Measurements from ENCODE around the gene FXYD6. TPM values are rescaled to one million over a fixed set of nuclear protein-coding genes. Genes with fewer than 3 reads are reported as not detected.

FXYD6 gene
- total RNA-seq, 4 donors from 2014 or later, result 7.0 to 27.0 (median 20.1) TPM

GRCh38 chr11:117882311-117882905, 6.0 kb upstream of the FXYD6 start:
- 18 to 24% methylated on average over 11 of the region's 11 CpGs for WGBS, 2 donors
- no peak overlapping the region for H3K4me3 ChIP-seq (ENCODE audit: low read depth, poor library complexity, severe bottlenecking)
- peak in 1 of 2 donors; percentile 72 for DNase-seq (ENCODE audit: low spot score in 2 of 2)
- no peak for TF ChIP-seq POLR2A (IDR thresholded peaks at IDR 0.05)
- no peak for TF ChIP-seq CTCF (IDR thresholded peaks at IDR 0.05)
- intact Hi-C loops (cut with DNase I; ENCODE audit: low total_unique reads), result no loop called here

DNA sequence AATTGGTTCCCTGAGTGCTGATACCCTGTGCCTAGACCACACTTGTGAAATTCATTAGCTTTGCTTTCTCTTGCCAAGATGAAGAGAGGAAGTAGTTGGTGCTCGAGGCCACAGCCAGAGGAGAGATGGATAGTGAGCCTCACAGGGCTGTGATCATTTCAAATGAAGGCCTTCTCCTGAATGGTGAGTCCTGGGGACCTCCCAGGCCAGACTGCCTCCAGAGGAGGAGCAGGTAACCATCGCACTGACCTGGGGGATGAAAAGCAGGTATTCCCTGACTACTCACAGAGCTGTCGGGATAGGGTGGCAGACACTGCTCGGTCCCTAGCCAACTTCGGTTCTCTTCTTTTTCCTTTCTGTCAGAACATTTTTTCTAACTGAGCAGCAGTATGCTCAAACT, 4.8 kb upstream of the FXYD6 start:
- intact Hi-C loops (cut with DNase I; ENCODE audit: low total_unique reads), result no loop called here
- no peak for TF ChIP-seq CTCF (IDR thresholded peaks at IDR 0.05)
- no peak for TF ChIP-seq POLR2A (IDR thresholded peaks at IDR 0.05)
- 82 to 90% methylated on average over 5 of the region's 5 CpGs for WGBS, 2 donors
- H3K4me3 ChIP-seq (ENCODE audit: low read depth, poor library complexity, severe bottlenecking), result no peak overlapping the region
- peak in 1 of 2 donors; percentile 18 for DNase-seq (ENCODE audit: low spot score in 2 of 2)

GRCh38 chr11:117879516-117880480, 3.3 kb upstream of the FXYD6 start:
- intact Hi-C loops (cut with DNase I; ENCODE audit: low total_unique reads), result no loop called here
- no peak overlapping the region for H3K4me3 ChIP-seq (ENCODE audit: low read depth, poor library complexity, severe bottlenecking)
- DNase-seq (ENCODE audit: low spot score in 2 of 2), result peak in 1 of 2 donors; percentile 81
- 81 to 86% methylated on average over 11 of the region's 11 CpGs for WGBS, 2 donors
- TF ChIP-seq CTCF (IDR thresholded peaks at IDR 0.05) (no peak), POLR2A (IDR thresholded peaks at IDR 0.05) (no peak)

DNA sequence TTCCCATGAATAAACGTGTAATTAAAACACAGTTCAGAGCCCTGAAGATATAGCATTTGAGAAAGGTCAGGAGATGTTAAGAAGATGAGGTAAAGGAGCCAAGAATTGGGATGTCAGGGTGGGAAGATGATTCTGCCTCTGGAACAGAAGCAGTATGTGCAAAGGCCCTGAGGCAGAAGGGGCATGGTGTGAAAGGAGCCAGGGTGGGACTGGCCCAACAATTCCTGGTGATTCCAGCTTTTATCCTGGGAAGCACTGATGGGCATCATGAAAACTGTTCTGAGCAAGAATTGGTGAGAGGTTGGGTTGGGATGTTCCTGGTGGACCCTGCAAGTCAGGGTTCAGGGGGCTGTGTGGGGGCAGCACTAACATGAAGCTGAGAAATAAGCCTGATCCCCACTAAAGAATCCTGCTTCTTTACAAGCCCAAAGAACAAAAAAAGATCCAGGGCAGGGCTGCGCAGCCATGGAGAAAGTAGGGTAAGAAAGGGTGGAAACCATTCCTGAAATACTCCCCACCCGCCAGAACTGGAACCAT, 2.5 kb upstream of the FXYD6 start:
- TF ChIP-seq POLR2A (IDR thresholded peaks at IDR 0.05), result no peak
- intact Hi-C loops (cut with DNase I; ENCODE audit: low total_unique reads), result no loop called here
- DNase-seq (ENCODE audit: low spot score in 2 of 2), result peak in 1 of 2 donors; percentile 29
- 81 to 87% methylated on average over 3 of the region's 3 CpGs for WGBS, 2 donors
- no peak overlapping the region for H3K4me3 ChIP-seq (ENCODE audit: low read depth, poor library complexity, severe bottlenecking)

- WGBS, 2 donors, result 85 to 94% methylated on average over 6 of the region's 6 CpGs
- intact Hi-C loops (cut with DNase I; ENCODE audit: low total_unique reads), result no loop called here
- TF ChIP-seq POLR2A (IDR thresholded peaks at IDR 0.05) (no peak), CTCF (IDR thresholded peaks at IDR 0.05) (no peak)
- DNase-seq (ENCODE audit: low spot score in 2 of 2), result peak in 1 of 2 donors; percentile 17
- no peak overlapping the region for H3K4me3 ChIP-seq (ENCODE audit: low read depth, poor library complexity, severe bottlenecking)
These were observed 2.0 kb upstream of the FXYD6 start for GRCh38 chr11:117878314-117878938.
